Endothelial cell of umbilical vein (primary cell): ENCODE data around the gene SHOC2. TPM values are rescaled to one million over a fixed set of nuclear protein-coding genes. Genes with fewer than 3 reads are reported as not detected.

Experiments
- BruUV-seq: library from RNA; stranded (reverse); fragments of 400-500 nt; replicated peaks from 2 replicates; lab custom pipeline; 2021; lab: Mats Ljungman, UMichigan
- CTCF ChIA-PET: fragments of 300-600, 350-600 bp; sonication (Branson Sonifier 250); formaldehyde crosslinking; loops from one replicate; lab custom pipeline; 2021; ENCODE audit warnings: antibody characterized with exemption, inconsistent platforms; lab: Charles Lee
- POLR2A ChIA-PET: fragments of 300-600, 350-600 bp; sonication (Branson Sonifier 250); formaldehyde crosslinking; loops from one replicate; lab custom pipeline; 2021; ENCODE audit warnings: antibody characterized with exemption, inconsistent platforms; lab: Charles Lee
- DNase-seq: peaks from one replicate; pipeline ENCODE4 v3.0.0-alpha.2; 2011; ENCODE audit warnings: low read depth, low spot score
- FAIRE-seq: peaks from 2 replicates; lab custom pipeline; 2011; peaks lifted over from hg19 to GRCh38; lab: Jason Lieb, UNC
- H2AFZ ChIP-seq: 2 replicates; pipeline ENCODE4 v1.6.0; 2012; ENCODE audit warnings: low read depth, low read length, control low read depth, inconsistent platforms
- H3K27ac ChIP-seq: 2 replicates; pipeline ENCODE4 v1.5.1; 2011; ENCODE audit warnings: low read depth, mild to moderate bottlenecking, control low read depth, low read length, moderate library complexity; ENCODE audit not compliant: insufficient read depth
- H3K27me3 ChIP-seq, 2 experiments: 2 replicates each; pipeline versions ENCODE4 v1.6.0 to v1.6.1; 2011; ENCODE audit warnings: low read length in 2 of 2, mixed read lengths in 1 of 2; ENCODE audit not compliant: control insufficient read depth in 2 of 2, insufficient read depth in 2 of 2
- H3K36me3 ChIP-seq, 2 experiments: 2 replicates in 1 of 2; 3 replicates in 1 of 2; pipeline ENCODE4 v1.5.1; 2011; ENCODE audit warnings: low read length in 2 of 2, mild to moderate bottlenecking in 1 of 2, moderate library complexity in 1 of 2; ENCODE audit not compliant: control insufficient read depth in 2 of 2, insufficient read depth in 2 of 2; ENCODE audit errors: extremely low read depth in 1 of 2
- H3K4me1 ChIP-seq: 3 replicates; pipeline ENCODE4 v1.5.1; 2011; ENCODE audit warnings: mild to moderate bottlenecking, low read length; ENCODE audit not compliant: control insufficient read depth, insufficient read depth; ENCODE audit errors: extremely low read depth
- H3K4me2 ChIP-seq: 2 replicates; pipeline ENCODE4 v1.6.1; 2011; ENCODE audit warnings: low read length, control low read depth, mixed read lengths; ENCODE audit not compliant: insufficient read depth
- H3K4me3 ChIP-seq, 3 experiments: fragments of 200-600 bp in 1 of 3; sonication (generic), shearing (Covaris generic) in 1 of 3; replicated peaks in 1 of 3; 2 replicates each; pipeline ENCODE4 v1.5.1; 2011 to 2016; ENCODE audit warnings: control low read depth in 3 of 3, low read length in 3 of 3, mild to moderate bottlenecking in 2 of 3, inconsistent platforms in 1 of 3, low read depth in 1 of 3, moderate library complexity in 1 of 3; ENCODE audit not compliant: insufficient read depth in 1 of 3
- H3K79me2 ChIP-seq: 2 replicates; pipeline ENCODE4 v1.6.0; 2012; ENCODE audit warnings: low read length, inconsistent platforms; ENCODE audit not compliant: control insufficient read depth, insufficient read depth
- H3K9ac ChIP-seq: replicated peaks from 2 replicates; pipeline ENCODE3; 2011; ENCODE audit warnings: low read length, control low read depth; ENCODE audit not compliant: insufficient read depth; ENCODE audit errors: extremely low read depth
- H3K9me1 ChIP-seq: replicated peaks from 3 replicates; pipeline ENCODE4 v1.6.0; 2011; ENCODE audit warnings: mild to moderate bottlenecking, low read length; ENCODE audit not compliant: control insufficient read depth, insufficient read depth; ENCODE audit errors: extremely low read depth
- H3K9me3 ChIP-seq: replicated peaks from 2 replicates; pipeline ENCODE4 v1.5.1; 2012; ENCODE audit warnings: low read length, inconsistent platforms; ENCODE audit not compliant: control insufficient read depth, insufficient read depth
- H4K20me1 ChIP-seq: replicated peaks from 2 replicates; pipeline ENCODE3; 2011; ENCODE audit warnings: mild to moderate bottlenecking, low read length; ENCODE audit not compliant: control insufficient read depth, insufficient read depth; ENCODE audit errors: extremely low read depth
- CTCF ChIP-seq, 2 donors: IDR thresholded peaks; 1 replicate in 1 of 2; 2 replicates in 1 of 2; pipeline ENCODE4 v1.5.1; 2011; ENCODE audit warnings: low read length in 2 of 2, mild to moderate bottlenecking in 2 of 2, moderate library complexity in 2 of 2, control low read depth in 1 of 2, inconsistent platforms in 1 of 2, low read depth in 1 of 2; ENCODE audit not compliant: insufficient read depth in 1 of 2; ENCODE audit errors: extremely low read depth in 1 of 2
- EZH2 ChIP-seq: IDR thresholded peaks from 2 replicates; pipeline ENCODE4 v1.6.1; 2012; ENCODE audit warnings: borderline replicate concordance, low read depth, mild to moderate bottlenecking, moderate library complexity, low read length, inconsistent platforms; ENCODE audit not compliant: severe bottlenecking
- FOS ChIP-seq: IDR thresholded peaks from 2 replicates; pipeline ENCODE4 v1.6.1; 2011; ENCODE audit warnings: mild to moderate bottlenecking, low read length, moderate library complexity, borderline replicate concordance; ENCODE audit not compliant: insufficient read depth
- GATA2 ChIP-seq: IDR thresholded peaks from 2 replicates; pipeline ENCODE4 v1.7.0; 2011; ENCODE audit warnings: low read depth, mild to moderate bottlenecking, moderate library complexity, mixed read lengths, low read length; ENCODE audit not compliant: insufficient read length, insufficient read depth
- JUN ChIP-seq: IDR thresholded peaks from 2 replicates; pipeline ENCODE4 v1.6.1; 2011; ENCODE audit warnings: borderline replicate concordance, low read depth; ENCODE audit not compliant: insufficient read length, insufficient read depth
- MAX ChIP-seq: IDR thresholded peaks from 2 replicates; pipeline ENCODE4 v1.6.1; 2011; ENCODE audit not compliant: insufficient read depth, insufficient read length
- MYC ChIP-seq: IDR thresholded peaks from one replicate; pipeline ENCODE4 v1.6.1; 2011; ENCODE audit warnings: mild to moderate bottlenecking, low read depth, low read length
- POLR2A ChIP-seq: IDR thresholded peaks from 2 replicates; pipeline ENCODE4 v1.6.1; 2012; ENCODE audit warnings: low read depth, mild to moderate bottlenecking, control low read depth, low read length
- POLR2AphosphoS5 ChIP-seq: IDR thresholded peaks from 2 replicates; pipeline ENCODE4 v1.6.1; 2012; ENCODE audit warnings: low read depth, mild to moderate bottlenecking, control low read depth, low read length, moderate library complexity; ENCODE audit not compliant: insufficient read depth
- dilution Hi-C: fragments of 300-500 bp; cut with MboI; formaldehyde crosslinking; loops from one replicate; pipeline ENCODE4 v1.15.0; 2019; ENCODE audit warnings: low sequenced_read_pairs; ENCODE audit not compliant: extremely low pct_ligation_motif_present
- intact Hi-C: fragments of 100-400 bp; cut with micrococcal nuclease; formaldehyde crosslinking; loops from one replicate; pipeline ENCODE4 v1.10.0; 2022
- polyA plus RNA-seq, 4 experiments: library from polyadenylated mRNA; depleted of rRNA in 3 of 4; stranded (reverse) in 3 of 4; unstranded in 1 of 4; fragments of >200 nt; gene quantifications; 2 replicates each; pipeline versions ENCODE4 v1.2.1 to v1.2.3, GENCODE V29; 2011 to 2012; ENCODE audit warnings: missing spikeins in 1 of 4
- total RNA-seq: library from RNA; stranded (reverse); gene quantifications from 2 replicates; pipeline ENCODE4 v1.2.3, GENCODE V29; 2021

Gene SHOC2
- total and polyA plus RNA-seq, 2 donors (not counting 3 experiments of a cell fraction or from before 2014, with no cell fraction given), result 13.0 to 37.1 TPM

GRCh38 chr10:110931769-110932381 is 12.5 kb downstream of the SHOC2 start:
- Histone ChIP-seq H3K9me3 (no peaks in the 10 kb centered on the region), H3K79me2 (peaks cover 78% of the 10 kb centered on the region), H4K20me1 (peaks cover 14% of the 10 kb centered on the region), H3K4me1 (no peaks in the 10 kb centered on the region), H3K27ac (no peak overlapping the region), H3K4me2 (no peak overlapping the region), H3K36me3 (no peaks in the 10 kb centered on the region), H3K9me1 (peaks cover 4% of the 10 kb centered on the region), H3K27me3 (no peaks in the 10 kb centered on the region), H2AFZ (no peak overlapping the region), H3K9ac (no peak overlapping the region), H3K4me3 (no peak overlapping the region)
- ChIA-PET CTCF (interaction anchor here (0.9 to 1.2 kb wide), 2 partner anchors 67 to 1206 kb away, joined by 3 read pairs; no protein-coding TSS in a partner anchor), POLR2A (no interaction called here)
- FAIRE-seq (no peak), DNase-seq (no peak)
- TF ChIP-seq MAX (no peak), FOS (no peak), POLR2A (no peak), CTCF (IDR thresholded peaks at IDR 0.05; ENCODE audit: extremely low read depth in 1 of 2, insufficient read depth in 1 of 2, low read depth in 1 of 2, low read length in 2 of 2) (no peak), POLR2AphosphoS5 (no peak), MYC (no peak), JUN (no peak), GATA2 (no peak), EZH2 (no peak)
- BruUV-seq, result no TSS peak
- intact Hi-C loops, result no loop called here
- dilution Hi-C loops, result no loop called here
